HPDE6-E6E7 (cell line): ENCODE results near the gene STK11IP.

Source experiments
- DNase-seq: peaks from one replicate; pipeline ENCODE4 v3.0.0; 2011; ENCODE audit warnings: missing footprints; ENCODE audit errors: extremely low spot score

The STK11IP gene

DNA sequence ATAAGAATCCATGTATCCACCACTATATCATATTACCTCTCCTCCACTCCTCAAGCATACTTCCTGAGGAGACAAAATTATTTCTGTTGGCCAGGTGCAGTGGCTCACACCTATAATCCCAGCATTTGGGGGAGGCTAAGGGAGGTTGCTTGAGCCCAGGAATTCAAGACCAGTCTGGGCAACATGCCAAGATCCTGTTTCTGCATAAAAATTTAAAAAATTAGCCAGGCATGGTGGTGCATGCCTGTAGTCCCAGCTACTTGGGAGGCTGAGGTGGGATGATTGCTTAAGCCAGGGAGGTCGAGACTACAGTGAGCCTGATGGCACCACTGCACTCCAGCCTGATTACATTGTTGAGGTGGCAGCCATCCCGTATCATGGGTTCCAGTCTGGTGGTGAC lies 16.3 kb upstream of the STK11IP start:
- no peak for DNase-seq

DNA sequence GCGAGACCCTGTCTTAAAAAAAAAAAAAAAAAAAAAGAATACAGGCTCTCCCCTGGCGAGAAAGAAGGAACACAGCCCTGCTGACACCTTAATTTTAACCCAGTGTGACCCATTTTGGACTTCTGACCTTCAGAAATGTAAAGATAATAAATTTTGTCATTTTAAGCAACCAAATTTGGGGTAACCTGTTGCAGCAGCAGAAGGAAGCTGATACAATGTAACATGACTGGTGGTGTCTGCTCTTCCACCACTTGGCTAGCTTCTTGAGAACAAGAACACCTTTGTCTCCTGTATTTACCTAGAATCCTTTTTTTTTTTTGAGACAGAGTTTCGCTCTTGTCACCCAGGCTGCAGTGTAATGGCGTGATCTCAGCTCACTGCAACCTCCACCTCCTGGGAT lies 6.6 kb upstream of the STK11IP start:
- DNase-seq: no peak

DNA sequence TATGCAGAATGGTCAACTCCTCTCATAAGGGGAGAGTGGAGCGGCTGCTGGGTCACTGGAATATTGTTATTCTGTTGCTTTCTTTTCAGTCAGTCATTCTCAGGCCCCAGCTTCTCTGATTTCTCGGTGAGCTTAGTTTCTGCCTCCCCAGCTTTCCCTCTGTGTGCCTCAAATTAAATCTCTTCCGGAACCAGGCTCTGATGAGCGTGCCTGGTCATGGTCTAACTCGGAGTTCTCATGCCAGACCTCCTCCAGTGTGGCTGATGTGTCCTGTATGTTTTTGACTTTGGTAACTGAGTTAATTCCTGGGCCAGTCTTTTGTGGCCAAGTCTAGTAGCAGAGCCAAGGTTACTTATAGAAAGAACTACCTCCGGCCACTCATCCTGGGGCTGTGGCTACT lies 4.9 kb upstream of the STK11IP start:
- no peak for DNase-seq

DNA sequence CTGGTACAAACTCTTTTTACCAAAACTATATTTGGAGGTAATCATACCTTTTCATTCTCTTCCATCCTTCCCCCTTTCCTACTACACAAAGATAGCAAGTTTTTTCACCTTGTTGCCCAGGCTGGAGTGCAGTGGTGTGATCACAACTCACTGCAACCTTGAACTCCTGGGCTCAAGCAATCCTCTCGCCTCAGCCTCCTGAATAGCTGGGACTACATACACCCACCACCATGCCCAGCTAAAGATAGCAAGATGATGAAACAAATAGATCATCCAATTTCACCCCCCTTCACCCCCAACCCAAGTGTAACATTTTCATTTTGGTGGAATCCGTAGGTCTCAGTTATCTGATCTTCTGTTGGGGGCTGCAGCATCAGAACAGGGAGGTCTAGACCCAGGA lies 4.5 kb upstream of the STK11IP start:
- DNase-seq: no peak

DNA sequence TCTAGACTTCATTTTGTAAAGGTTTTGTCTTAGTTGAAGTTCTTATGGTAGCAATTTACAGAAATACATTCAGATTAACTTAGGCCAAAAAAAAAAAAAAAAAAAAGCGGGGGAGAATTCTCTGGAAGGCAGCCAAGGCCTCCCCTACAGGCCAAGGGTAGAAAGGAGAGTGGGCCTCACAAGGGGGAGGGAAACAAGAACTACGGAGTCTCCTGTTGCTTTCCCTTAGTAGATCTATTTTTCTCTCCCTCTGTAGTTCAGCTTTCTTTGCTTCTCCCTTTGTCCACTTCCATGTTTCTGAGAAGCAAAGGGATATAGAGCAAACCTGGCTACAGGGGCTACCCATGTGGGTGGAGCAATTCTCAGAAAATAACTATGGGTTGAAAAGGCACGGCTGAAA lies 2.4 kb upstream of the STK11IP start:
- DNase-seq: no peak

DNA sequence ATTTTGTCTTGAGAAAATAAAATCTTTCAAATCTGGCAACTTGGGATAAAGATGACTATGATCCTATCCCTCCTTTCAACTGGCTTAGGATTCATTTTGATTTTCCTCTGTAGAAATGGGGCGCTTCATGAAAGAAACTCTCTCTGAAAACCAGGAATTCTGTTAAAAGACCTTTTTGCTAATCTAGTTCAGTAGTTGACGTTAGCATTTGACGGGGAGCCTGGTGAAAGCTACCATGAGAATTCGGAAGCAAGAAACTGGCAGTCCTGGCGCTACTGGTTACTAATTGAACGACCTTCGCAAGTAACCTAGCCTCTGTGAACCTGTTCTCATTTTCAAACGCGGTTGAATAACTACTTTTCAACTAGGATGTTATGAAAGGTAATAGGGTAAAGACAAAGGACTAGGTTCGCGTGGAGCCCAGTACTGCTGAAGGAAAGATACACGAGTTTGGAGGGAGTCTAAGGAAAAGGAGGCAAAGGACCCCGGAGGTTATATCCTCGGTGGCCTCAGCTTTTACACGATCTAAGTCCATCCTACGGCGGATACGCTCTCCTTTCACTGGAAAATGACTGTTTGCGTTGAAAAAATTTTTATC lies 604 bp upstream of the STK11IP start:
- DNase-seq: no peak

DNA sequence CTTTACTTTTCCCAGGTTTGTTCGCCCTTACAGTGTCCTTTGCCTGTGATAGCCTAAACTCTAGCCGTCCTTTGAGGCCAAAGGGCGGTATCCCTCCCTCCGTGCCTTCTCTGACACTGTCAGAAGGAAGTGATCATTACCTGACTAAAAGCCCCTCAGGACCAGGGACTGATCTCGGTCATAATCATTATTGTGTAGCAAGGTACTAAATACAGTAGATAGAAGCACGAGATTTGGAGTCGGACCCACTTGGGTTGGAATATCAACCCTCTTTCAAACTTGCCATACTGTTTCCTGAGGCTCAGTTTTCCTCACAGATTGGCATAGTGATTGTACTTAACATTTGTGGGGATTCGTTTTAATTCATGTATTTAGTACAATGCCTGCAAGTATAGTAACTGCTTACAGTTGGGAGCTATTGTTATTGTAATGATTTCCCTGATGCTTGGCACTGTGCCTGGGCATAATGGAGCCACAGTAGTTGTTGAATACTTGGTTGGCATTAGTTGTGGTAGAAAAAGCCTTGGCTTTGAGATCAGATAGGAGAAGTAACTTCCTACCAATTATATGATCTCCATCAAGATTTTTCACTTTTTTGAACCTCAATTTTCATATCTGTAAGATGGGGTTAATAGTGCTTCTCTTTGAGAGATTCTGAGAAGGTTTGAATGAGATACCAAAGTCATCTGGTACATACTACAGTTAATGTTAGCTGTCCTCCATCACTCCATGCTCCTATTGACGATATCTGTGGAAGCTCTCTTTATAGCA lies 836 bp downstream of the STK11IP start:
- no peak for DNase-seq

DNA sequence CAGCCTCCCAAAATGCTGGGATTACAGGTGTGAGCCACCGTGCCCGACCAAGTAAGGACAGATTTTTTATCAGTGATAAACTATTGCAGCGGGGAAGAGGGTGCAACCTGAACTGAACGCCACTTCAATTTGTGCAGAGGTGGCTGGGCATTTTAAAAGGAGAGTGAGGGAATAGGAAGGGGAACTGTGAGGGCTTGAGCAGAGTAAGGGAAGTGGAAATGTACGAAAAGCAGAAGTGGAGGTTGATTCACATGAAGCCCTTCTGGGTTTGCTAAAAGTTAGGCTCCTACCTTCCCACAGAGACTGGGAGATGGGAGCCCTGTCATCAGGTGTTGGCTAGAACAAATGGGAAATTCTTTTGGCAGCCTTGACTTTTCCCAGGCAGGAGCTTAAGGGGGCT lies 6.1 kb downstream of the STK11IP start:
- DNase-seq: no peak

DNA sequence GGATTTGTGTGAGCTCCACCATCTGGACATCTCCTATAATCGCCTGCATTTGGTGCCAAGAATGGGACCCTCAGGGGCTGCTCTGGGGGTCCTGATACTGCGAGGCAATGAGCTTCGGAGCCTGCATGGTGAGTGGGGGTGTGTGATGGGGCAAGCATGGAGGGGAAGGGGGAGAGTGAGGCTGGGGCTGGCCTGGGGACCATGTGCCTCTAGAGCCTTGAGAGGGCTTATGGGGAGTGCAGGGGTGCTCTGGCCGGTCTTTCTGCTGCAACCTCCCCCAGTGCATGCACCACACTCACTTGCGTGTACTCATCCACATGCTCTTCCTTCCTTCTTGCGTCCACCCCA lies 7.9 kb downstream of the STK11IP start:
- no peak for DNase-seq

DNA sequence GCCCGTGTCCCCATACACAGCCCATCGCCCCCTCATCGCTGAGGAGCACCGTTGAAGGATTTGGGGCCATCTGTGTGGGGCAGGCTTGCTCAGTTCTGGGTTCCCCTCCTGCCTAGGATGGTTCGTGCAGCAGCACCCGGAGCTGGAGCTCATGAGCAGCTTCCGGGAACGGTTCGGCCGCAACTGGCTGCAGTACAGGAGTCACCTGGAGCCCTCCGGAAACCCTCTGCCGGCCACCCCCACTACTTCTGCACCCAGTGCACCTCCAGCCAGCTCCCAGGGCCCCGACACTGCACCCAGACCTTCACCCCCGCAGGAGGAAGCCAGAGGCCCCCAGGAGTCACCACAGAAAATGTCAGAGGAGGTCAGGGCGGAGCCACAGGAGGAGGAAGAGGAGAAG lies 10.3 kb downstream of the STK11IP start:
- no peak for DNase-seq

DNA sequence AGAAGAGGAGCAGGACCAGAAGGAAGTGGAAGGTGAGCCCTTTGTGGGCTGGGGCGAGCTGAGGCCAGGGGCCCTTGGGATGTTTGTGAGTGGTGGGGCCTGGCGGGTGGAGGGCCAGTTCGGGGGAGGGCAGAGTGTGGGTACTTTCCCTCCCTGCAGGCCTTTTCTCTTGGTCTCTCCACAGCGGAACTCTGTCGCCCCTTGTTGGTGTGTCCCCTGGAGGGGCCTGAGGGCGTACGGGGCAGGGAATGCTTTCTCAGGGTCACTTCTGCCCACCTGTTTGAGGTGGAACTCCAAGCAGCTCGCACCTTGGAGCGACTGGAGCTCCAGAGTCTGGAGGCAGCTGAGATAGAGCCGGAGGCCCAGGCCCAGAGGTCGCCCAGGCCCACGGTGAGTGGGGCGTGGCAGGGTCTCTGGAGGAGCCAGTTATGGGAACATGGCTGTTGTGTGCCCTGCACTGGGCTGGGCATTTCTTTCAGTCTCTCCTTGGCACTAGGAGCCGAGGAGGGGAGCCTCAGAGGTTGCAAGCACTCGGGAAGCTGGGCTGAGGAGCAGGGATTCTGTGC lies 10.8 kb downstream of the STK11IP start:
- no peak for DNase-seq

DNA sequence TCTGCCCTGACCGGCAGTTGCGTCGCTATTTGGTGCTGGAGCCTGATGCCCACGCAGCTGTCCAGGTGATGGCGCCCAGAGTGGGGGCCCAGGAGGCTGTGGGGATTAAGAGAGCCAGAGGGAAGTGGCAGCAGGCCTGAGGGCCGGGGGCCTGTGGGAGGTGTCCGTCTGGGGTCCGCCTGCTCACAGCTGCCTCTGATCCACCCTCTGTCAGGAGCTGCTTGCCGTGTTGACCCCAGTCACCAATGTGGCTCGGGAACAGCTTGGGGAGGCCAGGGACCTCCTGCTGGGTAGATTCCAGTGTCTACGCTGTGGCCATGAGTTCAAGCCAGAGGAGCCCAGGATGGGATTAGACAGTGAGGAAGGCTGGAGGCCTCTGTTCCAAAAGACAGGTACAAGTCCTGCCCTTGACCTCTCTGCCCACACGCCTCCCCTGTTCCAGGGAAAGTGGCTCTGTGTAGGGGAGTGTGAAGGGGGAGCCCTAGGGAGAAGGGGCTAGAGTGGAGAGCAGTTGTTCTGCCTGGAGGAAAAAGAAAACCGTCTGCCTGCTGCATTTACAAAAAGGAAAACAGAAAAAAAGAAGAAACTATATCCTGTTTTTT lies 11.6 kb downstream of the STK11IP start:
- no peak for DNase-seq

DNA sequence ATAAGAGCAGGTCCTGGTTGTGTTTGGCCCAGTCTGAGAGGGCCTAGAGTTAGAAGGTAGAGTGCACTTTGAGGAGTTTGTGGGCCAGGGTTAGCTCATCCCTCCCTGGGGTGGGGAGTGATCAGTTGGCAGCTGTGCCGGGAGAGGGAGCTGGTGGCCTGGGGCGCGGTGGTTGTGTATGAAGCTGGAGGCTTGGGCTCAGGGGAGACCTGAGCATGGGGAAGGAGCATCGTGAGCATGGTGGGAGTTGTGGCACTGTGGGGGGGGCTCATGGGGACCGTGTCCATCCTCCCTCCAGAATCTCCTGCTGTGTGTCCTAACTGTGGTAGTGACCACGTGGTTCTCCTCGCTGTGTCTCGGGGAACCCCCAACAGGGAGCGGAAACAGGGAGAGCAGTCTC lies 13.6 kb downstream of the STK11IP start:
- DNase-seq: no peak

DNA sequence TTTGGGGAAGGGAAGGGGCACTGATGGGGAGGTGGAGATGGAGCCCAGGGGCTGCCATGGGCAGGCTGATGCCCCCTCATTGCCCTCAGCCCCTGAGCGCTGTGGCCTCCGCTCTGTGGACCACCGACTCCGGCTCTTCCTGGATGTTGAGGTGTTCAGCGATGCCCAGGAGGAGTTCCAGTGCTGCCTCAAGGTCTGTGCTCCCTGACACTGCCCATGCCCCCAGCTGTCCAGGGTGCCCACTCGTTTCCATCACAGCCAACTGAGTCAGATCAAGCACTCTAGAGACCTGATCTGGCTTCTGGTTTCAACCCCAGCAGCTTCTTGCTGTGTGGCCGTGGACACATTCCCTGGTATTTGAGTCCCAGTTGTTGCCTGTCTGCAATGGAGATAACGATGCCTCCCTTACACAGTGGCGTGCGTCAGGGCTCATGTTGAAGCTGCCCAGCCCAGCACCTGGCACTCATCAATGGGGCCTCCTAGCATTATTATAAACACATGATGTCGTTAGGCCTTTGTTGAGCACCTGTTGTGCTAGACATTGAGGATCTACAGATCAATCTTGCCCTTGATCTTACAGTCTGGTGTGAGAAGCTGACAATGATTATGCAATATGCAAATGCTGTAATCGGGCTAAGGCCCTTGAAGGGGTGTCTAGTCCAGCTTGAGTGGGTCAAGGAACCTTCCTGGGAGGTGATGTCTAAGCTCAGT lies 14.4 kb downstream of the STK11IP start:
- no peak for DNase-seq

DNA sequence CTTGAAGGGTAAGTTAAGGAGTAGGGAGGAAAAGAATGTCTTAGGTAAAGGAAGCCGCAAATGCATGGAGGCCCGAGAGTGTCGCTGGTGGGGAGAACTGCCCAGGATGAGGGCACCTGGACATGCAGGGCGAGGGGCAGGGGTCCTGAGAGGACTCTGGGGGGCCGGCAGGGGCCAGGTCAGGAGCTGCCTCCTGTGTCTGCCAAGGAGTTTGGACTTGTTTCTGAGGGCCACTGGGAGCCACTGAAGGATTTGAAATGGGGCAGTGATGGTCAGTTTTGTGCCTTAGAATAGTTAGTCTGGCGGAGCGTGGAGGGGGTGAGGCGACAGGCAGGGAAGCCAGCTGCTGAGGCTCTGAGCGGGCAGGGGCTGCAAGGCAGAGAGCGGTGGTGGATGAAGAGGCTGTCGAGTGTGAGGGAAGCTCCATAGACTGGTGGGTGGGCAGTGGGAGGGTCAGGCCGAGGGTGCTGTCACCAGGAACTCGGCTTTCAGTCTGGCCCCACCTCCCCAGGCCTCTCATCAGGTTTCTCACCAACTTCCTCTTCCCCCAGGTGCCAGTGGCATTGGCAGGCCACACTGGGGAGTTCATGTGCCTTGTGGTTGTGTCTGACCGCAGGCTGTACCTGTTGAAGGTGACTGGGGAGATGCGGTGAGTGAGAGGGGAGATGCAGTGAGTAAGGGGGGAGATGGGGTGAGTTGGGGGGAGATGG lies 15.1 kb downstream of the STK11IP start:
- DNase-seq: no peak

DNA sequence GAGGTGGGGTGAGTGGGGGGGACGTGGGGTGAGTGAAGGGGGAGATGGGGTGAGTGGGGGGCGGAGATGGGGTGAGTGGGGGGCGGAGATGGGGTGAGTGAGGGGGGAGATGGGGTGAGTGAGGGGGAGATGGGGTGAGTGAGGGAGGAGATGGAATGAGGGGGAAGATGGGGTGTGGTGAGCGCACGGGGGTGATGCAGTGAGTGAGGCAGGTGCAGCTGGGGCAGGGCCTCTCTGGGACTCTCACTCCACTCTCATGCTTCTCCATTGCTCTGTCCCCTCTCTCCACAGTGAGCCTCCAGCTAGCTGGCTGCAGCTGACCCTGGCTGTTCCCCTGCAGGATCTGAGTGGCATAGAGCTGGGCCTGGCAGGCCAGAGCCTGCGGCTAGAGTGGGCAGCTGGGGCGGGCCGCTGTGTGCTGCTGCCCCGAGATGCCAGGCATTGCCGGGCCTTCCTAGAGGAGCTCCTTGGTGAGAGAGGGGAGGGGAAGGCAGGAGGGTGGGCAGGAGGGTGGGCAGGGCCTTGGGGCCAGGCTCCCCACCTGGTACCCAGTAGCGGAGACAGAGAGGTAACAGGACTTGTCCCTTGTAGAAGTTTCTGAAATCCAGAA lies 15.9 kb downstream of the STK11IP start:
- no peak for DNase-seq

DNA sequence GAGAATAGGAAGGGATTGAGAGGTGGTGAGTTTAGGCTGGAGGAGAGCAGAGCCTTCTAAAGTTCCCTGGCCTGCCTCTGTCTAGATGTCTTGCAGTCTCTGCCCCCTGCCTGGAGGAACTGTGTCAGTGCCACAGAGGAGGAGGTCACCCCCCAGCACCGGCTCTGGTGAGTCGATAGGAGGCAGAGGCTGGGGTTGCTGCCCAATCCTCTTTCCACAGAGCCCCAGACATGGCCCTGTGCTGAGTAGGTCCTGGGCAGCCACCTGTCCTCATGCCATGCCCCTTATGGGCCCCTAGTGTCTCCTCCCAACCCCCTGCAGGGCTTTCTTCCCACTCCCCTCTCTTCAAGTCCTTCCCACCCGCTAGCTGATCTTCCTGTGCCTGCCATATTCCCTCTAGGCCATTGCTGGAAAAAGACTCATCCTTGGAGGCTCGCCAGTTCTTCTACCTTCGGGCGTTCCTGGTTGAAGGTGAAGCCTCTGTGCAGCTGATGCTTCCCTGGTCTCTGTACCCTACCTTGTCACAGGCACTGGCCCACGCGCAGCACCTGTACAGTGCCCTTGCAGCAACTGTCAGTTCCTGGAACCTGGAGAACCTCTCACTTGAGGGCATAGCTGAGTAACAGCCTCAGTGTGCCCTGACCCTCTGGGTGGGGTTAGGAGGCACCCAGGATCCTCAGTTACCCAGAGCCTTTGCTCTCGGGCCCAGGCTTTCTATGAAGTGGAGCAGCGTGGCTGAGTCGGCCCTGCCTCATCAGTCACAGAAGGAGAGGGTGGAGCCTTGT lies 16.6 kb downstream of the STK11IP start:
- DNase-seq: no peak

DNA sequence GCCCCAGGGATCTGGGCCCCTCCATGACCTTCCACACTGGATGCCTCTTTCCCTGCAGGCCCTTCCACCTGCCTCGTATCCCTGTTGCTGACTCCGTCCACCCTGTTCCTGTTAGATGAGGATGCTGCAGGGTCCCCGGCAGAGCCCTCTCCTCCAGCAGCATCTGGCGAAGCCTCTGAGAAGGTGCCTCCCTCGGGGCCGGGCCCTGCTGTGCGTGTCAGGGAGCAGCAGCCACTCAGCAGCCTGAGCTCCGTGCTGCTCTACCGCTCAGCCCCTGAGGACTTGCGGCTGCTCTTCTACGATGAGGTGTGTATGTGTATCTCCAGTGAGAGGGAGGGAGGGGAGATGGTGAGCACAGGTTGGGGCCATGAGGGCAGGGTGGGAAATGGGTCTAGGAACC lies 17.4 kb downstream of the STK11IP start:
- no peak for DNase-seq

DNA sequence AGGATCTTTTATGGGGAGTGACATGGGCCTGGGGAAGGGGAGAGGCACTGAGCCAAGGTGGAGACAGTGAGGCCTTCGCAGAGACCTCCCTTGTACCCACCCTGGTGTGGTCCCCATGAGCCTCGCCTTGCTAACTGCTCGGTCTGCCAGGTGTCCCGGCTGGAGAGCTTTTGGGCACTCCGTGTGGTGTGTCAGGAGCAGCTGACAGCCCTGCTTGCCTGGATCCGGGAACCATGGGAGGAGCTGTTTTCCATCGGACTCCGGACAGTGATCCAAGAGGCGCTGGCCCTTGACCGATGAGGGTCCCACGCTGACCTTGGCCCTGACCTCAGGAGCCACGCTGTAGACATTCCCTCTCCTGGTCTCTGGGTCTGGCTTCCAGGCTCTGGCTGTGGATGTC lies 18.2 kb downstream of the STK11IP start:
- DNase-seq: no peak

DNA sequence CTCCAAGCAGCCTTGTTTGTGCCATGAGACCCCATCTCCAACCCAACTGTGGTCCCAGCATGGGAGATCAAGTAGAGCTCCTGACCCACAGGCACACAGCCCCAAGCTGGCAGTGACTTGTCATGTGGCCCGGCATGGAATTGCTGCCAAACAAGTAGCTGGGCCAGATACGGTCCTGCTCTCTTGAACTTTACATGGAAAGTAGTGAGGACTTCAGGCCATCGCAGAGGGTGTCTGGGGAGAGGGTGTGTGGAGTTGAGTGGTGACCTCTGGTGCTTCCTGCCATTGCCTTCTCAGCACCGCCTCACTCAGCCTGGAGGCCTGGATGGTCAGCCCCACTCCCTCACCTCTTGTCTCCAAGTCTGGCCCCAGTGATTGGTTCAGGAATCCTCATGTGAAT lies 18.9 kb downstream of the STK11IP start:
- no peak for DNase-seq

DNA sequence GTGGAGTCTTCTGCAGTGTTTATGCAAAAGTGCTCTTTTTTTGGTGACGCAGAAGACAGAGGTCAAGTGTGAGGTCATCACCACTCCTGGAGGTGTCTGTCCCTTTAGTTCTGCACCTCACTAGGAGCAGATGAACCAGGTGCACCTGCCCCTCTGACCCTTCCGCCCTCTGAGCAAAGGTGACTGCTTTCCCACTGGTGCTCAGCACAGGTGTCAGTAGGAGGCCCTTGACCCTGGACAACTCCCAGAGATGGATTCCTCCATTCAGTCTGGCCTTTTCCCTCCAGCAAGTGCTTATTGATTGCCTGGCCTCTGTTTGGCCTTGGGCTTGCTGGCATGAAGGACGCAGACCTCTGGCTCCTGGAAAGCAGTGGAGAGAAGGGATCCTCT lies 21.1 kb downstream of the STK11IP start:
- DNase-seq: no peak
